ENCODE results near the gene ALDH4A1. TPM values are rescaled to one million over a fixed set of nuclear protein-coding genes. Genes with fewer than 3 reads are reported as not detected.

The ALDH4A1 gene
- total RNA-seq, 2 experiments from 2014 or later, result 4.3 to 5.9 TPM

GRCh38 chr1:18936814-18937481, 34.6 kb upstream of the ALDH4A1 start:
- Mint-ChIP-seq H3K4me3 (no peak overlapping the region), H3K27ac (peak overlapping the region; percentile 15), H3K36me3 (ENCODE audit: low read depth) (no peaks in the 10 kb centered on the region), H3K27me3 (no peaks in the 10 kb centered on the region), H3K9me3 (no peaks in the 10 kb centered on the region), H3K4me1 (peaks cover 35% of the 10 kb centered on the region)
- ChIA-PET CTCF (interaction anchor here (0.7 to 1.6 kb wide), 4 partner anchors 8 to 37 kb away, joined by 3 to 7 read pairs (median 4); no protein-coding TSS in a partner anchor), POLR2A (no interaction called here)
- no peak for DNase-seq

- H3K4me3 Mint-ChIP-seq, result no peak overlapping the region
- DNase-seq, result no peak
- H3K27me3 Mint-ChIP-seq, result no peaks in the 10 kb centered on the region
- H3K36me3 Mint-ChIP-seq (ENCODE audit: low read depth), result no peaks in the 10 kb centered on the region
- no peaks in the 10 kb centered on the region for H3K9me3 Mint-ChIP-seq
- H3K4me1 Mint-ChIP-seq, result peaks cover 38% of the 10 kb centered on the region
- H3K27ac Mint-ChIP-seq, result no peak overlapping the region
- ChIA-PET POLR2A (no interaction called here), CTCF (interaction anchor here (0.8 to 1.6 kb wide), 3 partner anchors 9 to 37 kb away, joined by 3 to 7 read pairs (median 5); no protein-coding TSS in a partner anchor)
Measured at GRCh38 chr1:18936471-18936813, 34.1 kb upstream of the ALDH4A1 start.

GRCh38 chr1:18934205-18935000, 32.0 kb upstream of the ALDH4A1 start:
- peak; percentile 29 for DNase-seq
- H3K27me3 Mint-ChIP-seq, result no peaks in the 10 kb centered on the region
- ChIA-PET CTCF (interaction anchor here (1.6 kb wide), 1 partner anchor 8 kb away, joined by 6 read pairs; no protein-coding TSS in a partner anchor), POLR2A (no interaction called here)
- peak overlapping the region; percentile 80 for H3K27ac Mint-ChIP-seq
- H3K36me3 Mint-ChIP-seq (ENCODE audit: low read depth), result no peaks in the 10 kb centered on the region
- H3K4me1 Mint-ChIP-seq, result peaks cover 51% of the 10 kb centered on the region
- H3K9me3 Mint-ChIP-seq, result no peaks in the 10 kb centered on the region
- H3K4me3 Mint-ChIP-seq, result peak overlapping the region; percentile 39

DNA sequence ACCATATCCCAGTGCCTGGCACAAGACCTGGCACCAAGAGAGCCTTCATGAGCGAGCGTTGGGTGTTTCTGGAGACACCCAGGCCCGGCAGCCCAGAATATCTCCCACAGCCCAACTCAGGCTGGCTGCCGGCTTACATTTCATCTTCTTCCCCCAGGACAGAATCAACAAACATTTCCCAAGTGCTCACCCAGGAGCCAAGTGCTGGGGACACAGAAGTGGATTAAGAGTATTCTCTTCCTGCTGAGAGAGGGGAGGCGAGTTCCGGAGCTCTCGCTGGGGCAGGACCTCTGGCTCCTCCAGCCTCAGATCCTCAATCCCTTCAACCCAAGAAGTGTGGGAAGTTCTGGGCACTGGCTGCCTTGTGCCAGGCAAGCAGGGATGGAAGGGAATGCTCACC, 30.5 kb upstream of the ALDH4A1 start:
- no peak overlapping the region for H3K27ac Mint-ChIP-seq
- POLR2A ChIA-PET, result no interaction called here
- no peak overlapping the region for H3K4me3 Mint-ChIP-seq
- H3K27me3 Mint-ChIP-seq, result no peaks in the 10 kb centered on the region
- no peaks in the 10 kb centered on the region for H3K9me3 Mint-ChIP-seq
- DNase-seq, result no peak
- H3K4me1 Mint-ChIP-seq, result peaks cover 62% of the 10 kb centered on the region
- CTCF ChIA-PET, result no interaction called here
- no peaks in the 10 kb centered on the region for H3K36me3 Mint-ChIP-seq (ENCODE audit: low read depth)

DNA sequence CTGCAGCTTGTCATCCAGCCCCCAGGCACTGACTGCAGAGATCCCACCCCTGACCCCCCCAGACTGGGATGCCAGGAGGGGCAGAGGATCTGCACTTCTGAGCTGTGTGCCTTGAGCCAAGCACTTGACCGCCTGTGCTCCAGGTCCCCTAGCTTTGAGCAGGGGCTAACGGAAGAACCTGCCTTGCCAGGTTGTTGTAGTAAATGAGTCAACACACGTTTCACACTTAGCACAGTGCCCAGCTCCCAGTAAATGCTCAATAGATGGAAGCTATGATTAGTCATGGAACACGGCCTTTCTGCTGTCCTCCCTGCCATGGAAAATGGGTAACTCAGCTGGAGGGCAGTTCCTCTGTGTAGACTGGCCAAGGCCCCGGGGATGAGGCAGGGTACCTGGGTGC, 30.0 kb upstream of the ALDH4A1 start:
- ChIA-PET CTCF (no interaction called here), POLR2A (no interaction called here)
- no peak for DNase-seq
- Mint-ChIP-seq H3K27ac (peak overlapping the region; percentile 3), H3K9me3 (no peaks in the 10 kb centered on the region), H3K4me3 (no peak overlapping the region), H3K27me3 (no peaks in the 10 kb centered on the region), H3K36me3 (ENCODE audit: low read depth) (no peaks in the 10 kb centered on the region), H3K4me1 (peaks cover 67% of the 10 kb centered on the region)

DNA sequence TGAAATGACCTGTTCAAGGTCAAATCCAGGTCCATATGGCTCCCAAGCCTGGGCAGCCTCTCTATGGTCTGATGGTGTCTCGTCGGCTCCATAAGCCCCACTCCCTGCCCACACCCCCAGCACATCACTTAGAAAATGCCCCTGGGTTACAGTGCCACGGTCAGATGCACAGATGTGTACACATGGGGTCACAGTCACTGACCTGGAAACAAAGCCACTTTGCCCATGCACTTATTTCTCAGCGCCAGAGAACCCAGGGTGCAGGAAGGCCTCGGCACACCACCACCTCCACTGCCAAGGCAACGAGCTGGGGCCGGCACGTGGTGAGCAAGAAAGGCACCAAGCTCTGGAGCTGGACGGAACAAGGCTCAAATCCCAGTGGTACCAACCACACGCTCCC, 29.4 kb upstream of the ALDH4A1 start:
- no peaks in the 10 kb centered on the region for H3K9me3 Mint-ChIP-seq
- no peaks in the 10 kb centered on the region for H3K36me3 Mint-ChIP-seq (ENCODE audit: low read depth)
- H3K27ac Mint-ChIP-seq, result no peak overlapping the region
- no peaks in the 10 kb centered on the region for H3K27me3 Mint-ChIP-seq
- peaks cover 72% of the 10 kb centered on the region for H3K4me1 Mint-ChIP-seq
- CTCF ChIA-PET, result no interaction called here
- no peak overlapping the region for H3K4me3 Mint-ChIP-seq
- no peak for DNase-seq
- POLR2A ChIA-PET, result no interaction called here

GRCh38 chr1:18929686-18930085, 27.3 kb upstream of the ALDH4A1 start:
- CTCF ChIA-PET, result interaction anchor here (0.9 to 2.2 kb wide), 3 partner anchors 10 to 26 kb away, joined by 3 to 10 read pairs (median 6); no protein-coding TSS in a partner anchor
- H3K27me3 Mint-ChIP-seq, result no peaks in the 10 kb centered on the region
- peaks cover 3% of the 10 kb centered on the region for H3K36me3 Mint-ChIP-seq (ENCODE audit: low read depth)
- POLR2A ChIA-PET, result no interaction called here
- DNase-seq, result no peak
- no peaks in the 10 kb centered on the region for H3K9me3 Mint-ChIP-seq
- no peak overlapping the region for H3K4me3 Mint-ChIP-seq
- peaks cover 75% of the 10 kb centered on the region for H3K4me1 Mint-ChIP-seq
- H3K27ac Mint-ChIP-seq, result peak overlapping the region; percentile 55

- Mint-ChIP-seq H3K4me3 (no peak overlapping the region), H3K36me3 (ENCODE audit: low read depth) (peaks cover 3% of the 10 kb centered on the region), H3K9me3 (no peaks in the 10 kb centered on the region), H3K4me1 (peaks cover 77% of the 10 kb centered on the region), H3K27me3 (no peaks in the 10 kb centered on the region), H3K27ac (peak overlapping the region; percentile 54)
- DNase-seq, result no peak
- POLR2A ChIA-PET, result no interaction called here
- CTCF ChIA-PET, result interaction anchor here (2.0 to 2.2 kb wide), 2 partner anchors 9 to 16 kb away, joined by 6 read pairs; no protein-coding TSS in a partner anchor
Measured at GRCh38 chr1:18928985-18929384, 26.6 kb upstream of the ALDH4A1 start.

DNA sequence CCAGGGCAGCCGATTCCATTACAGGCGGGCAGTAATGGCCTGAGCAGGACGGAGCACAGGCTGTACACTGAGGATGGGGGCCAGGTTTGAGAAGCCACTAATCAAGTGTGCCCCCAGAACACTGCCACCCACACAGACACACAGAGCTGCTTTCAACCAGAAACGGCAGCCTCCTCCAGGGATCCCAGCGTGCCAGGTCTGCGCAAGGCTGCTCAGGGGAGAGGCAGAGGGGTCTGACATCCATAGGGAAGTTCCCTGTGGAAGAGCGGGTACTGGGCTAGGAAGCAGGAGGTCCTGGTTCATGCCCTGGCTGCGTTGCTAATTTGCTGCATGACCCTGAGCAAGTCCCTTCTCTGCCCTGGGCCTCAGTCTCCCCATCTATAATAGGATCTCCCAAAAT, 26.1 kb upstream of the ALDH4A1 start:
- POLR2A ChIA-PET, result interaction anchor here (1.4 kb wide), 1 partner anchor 26 kb away, joined by 3 read pairs; no protein-coding TSS in a partner anchor
- CTCF ChIA-PET, result interaction anchor here (0.8 to 3.9 kb wide), 6 partner anchors 10 to 36 kb away, joined by 3 to 26 read pairs (median 8); no protein-coding TSS in a partner anchor
- H3K36me3 Mint-ChIP-seq (ENCODE audit: low read depth), result peaks cover 3% of the 10 kb centered on the region
- no peaks in the 10 kb centered on the region for H3K27me3 Mint-ChIP-seq
- H3K9me3 Mint-ChIP-seq, result no peaks in the 10 kb centered on the region
- DNase-seq, result no peak
- H3K4me3 Mint-ChIP-seq, result peak overlapping the region; percentile 86
- H3K4me1 Mint-ChIP-seq, result peaks cover 80% of the 10 kb centered on the region
- peak overlapping the region; percentile 100 for H3K27ac Mint-ChIP-seq

DNA sequence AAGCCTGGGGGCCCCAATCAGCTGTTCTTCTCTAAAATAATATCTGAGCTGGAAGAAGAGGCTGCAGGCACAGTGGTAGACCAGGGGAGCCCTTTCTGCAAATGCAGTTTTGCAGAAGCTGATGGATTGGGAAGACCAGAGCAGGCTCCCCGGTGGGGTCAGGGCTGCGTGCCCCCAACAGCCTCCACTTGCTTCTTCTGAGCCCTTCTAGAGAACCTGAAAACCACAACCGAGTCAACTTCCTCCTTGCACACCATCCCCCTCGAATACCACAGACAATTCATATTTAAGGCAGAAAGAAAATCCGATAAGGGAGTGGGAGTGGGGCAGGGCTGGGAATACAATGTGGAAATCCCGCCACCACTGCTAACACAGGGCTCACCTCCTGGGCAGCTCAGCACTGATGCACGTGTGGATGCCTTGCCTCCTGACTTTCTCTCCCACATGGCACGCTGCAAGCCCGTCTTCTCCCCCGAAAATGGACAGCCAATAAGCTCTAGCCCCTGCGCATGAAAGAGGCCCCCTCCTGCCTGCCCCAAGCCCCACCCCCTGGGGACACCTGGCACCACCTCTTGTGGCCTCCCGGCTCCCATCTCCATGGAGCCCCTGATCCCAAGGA, 25.4 kb upstream of the ALDH4A1 start:
- H3K4me1 Mint-ChIP-seq, result peaks cover 83% of the 10 kb centered on the region
- POLR2A ChIA-PET, result interaction anchor here (1.1 to 1.7 kb wide), 5 partner anchors 19 to 26 kb away, joined by 3 to 9 read pairs (median 5); no protein-coding TSS in a partner anchor

DNA sequence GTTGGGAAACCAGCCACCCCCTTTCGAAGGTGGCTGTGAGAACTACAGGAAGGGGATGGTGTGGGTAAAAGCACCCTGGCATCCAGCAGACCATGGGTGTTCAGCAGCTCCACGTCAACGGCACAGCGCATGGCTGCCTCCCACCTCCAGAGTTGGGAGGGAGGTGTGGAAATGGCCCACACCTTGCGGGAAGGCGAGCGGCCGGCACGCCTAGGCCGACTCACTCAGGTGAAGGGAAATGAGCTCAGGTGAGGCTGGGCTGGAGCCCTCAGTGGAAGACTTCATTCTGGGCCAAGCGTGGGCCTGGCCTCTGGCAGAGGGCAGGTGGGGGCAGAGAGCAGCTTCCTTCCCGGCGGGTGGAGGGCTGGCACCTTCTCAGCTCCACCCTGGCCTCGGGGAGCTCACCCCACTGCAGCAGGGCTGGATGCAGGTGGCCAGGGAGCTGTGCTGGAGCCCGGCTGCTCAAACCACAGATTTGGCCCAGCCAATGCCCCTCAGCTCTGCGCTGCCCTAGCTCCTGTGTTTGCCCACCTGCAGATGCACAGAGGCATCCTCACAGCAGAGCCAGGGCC, 24.8 kb upstream of the ALDH4A1 start:
- H3K27ac Mint-ChIP-seq, result peak overlapping the region; percentile 100
- CTCF ChIA-PET, result interaction anchor here (0.8 to 3.9 kb wide), 17 partner anchors 8 to 177 kb away, joined by 3 to 26 read pairs (median 4); partner anchors contain the start of gene ALDH4A1
- H3K4me1 Mint-ChIP-seq, result peaks cover 78% of the 10 kb centered on the region
- peak overlapping the region; percentile 86 for H3K4me3 Mint-ChIP-seq
- no peaks in the 10 kb centered on the region for H3K27me3 Mint-ChIP-seq
- DNase-seq, result peak; percentile 42
- peaks cover 3% of the 10 kb centered on the region for H3K36me3 Mint-ChIP-seq (ENCODE audit: low read depth)
- no peaks in the 10 kb centered on the region for H3K9me3 Mint-ChIP-seq
- POLR2A ChIA-PET, result interaction anchor here (0.6 to 1.7 kb wide), 7 partner anchors 19 to 36 kb away, joined by 3 to 9 read pairs (median 4); no protein-coding TSS in a partner anchor

More for the DNA sequence above, 25.4 kb upstream of the ALDH4A1 start:
- Mint-ChIP-seq H3K36me3 (ENCODE audit: low read depth) (peaks cover 3% of the 10 kb centered on the region), H3K4me3 (peak overlapping the region; percentile 86), H3K27ac (peak overlapping the region; percentile 100), H3K27me3 (no peaks in the 10 kb centered on the region), H3K9me3 (no peaks in the 10 kb centered on the region)
- CTCF ChIA-PET, result interaction anchor here (0.5 to 3.9 kb wide), 15 partner anchors 7 to 657 kb away, joined by 3 to 26 read pairs (median 4); partner anchors contain the start of gene ALDH4A1
- peak; percentile 59 for DNase-seq

All from activated CD4-positive, alpha-beta T cell treated with anti-CD3 and anti-CD28 coated beads, Interleukin-2, amount 10 ng/mL, durations not matched to agents 7 days and 5 days (primary cell).